CD14-positive monocyte (primary cell): Measurements from ENCODE around the gene SLMAP. TPM values are rescaled to one million over a fixed set of nuclear protein-coding genes. Genes with fewer than 3 reads are reported as not detected.

Experiments used
- DNase-seq, 3 donors: peaks; one replicate each; pipeline ENCODE4 v3.0.0-alpha.2; 2011 to 2022
- H2AFZ ChIP-seq: 2 replicates; pipeline ENCODE4 v1.6.0; 2012; ENCODE audit warnings: mild to moderate bottlenecking, low read depth, low read length, inconsistent platforms; ENCODE audit not compliant: insufficient read depth, poor library complexity, severe bottlenecking
- H3K27ac ChIP-seq, 2 donors: 1 replicate in 1 of 2; 2 replicates in 1 of 2; pipeline ENCODE4 v1.5.1; 2012 to 2013; ENCODE audit warnings: low read length in 2 of 2, control low read depth in 1 of 2, inconsistent platforms in 1 of 2, low read depth in 1 of 2, mild to moderate bottlenecking in 1 of 2
- H3K27me3 ChIP-seq, 2 donors: one replicate each; pipeline versions ENCODE4 v1.6.0 to v1.6.1; 2011 to 2013; ENCODE audit warnings: low read length in 2 of 2; ENCODE audit not compliant: control insufficient read depth in 2 of 2, insufficient read depth in 2 of 2
- H3K36me3 ChIP-seq, 2 donors: replicated peaks in 1 of 2; 1 replicate in 1 of 2; 2 replicates in 1 of 2; pipeline versions ENCODE4 v1.5.1 to v1.6.1; 2012 to 2013; ENCODE audit warnings: low read length in 2 of 2, control low read depth in 1 of 2, inconsistent platforms in 1 of 2, mild to moderate bottlenecking in 1 of 2; ENCODE audit not compliant: insufficient read depth in 2 of 2, control insufficient read depth in 1 of 2
- H3K4me1 ChIP-seq, 2 donors: 1 replicate in 1 of 2; 2 replicates in 1 of 2; pipeline versions ENCODE4 v1.5.1 to v1.6.1; 2012 to 2013; ENCODE audit warnings: low read length in 2 of 2, control low read depth in 1 of 2, inconsistent platforms in 1 of 2, mild to moderate bottlenecking in 1 of 2, moderate library complexity in 1 of 2; ENCODE audit not compliant: insufficient read depth in 2 of 2, control insufficient read depth in 1 of 2
- H3K4me2 ChIP-seq: replicated peaks from 2 replicates; pipeline ENCODE3; 2012; ENCODE audit warnings: low read length, moderate library complexity, mild to moderate bottlenecking; ENCODE audit not compliant: poor library complexity, severe bottlenecking; ENCODE audit errors: extremely low read depth
- H3K4me3 ChIP-seq, 3 experiments: fragments of 200-600 bp in 1 of 3; sonication (generic) in 1 of 3; replicated peaks in 1 of 3; 1 replicate in 2 of 3; 2 replicates in 1 of 3; pipeline ENCODE4 v1.5.1; 2011 to 2013; ENCODE audit warnings: low read length in 3 of 3, mild to moderate bottlenecking in 3 of 3, control low read depth in 2 of 3, low read depth in 2 of 3, inconsistent platforms in 1 of 3, moderate library complexity in 1 of 3
- H3K79me2 ChIP-seq: 2 replicates; pipeline ENCODE4 v1.6.0; 2012; ENCODE audit warnings: mild to moderate bottlenecking, control low read depth, inconsistent platforms, low read length, moderate library complexity; ENCODE audit not compliant: insufficient read depth
- H3K9ac ChIP-seq: 2 replicates; pipeline ENCODE4 v1.6.0; 2017; ENCODE audit warnings: low read length, mild to moderate bottlenecking; ENCODE audit not compliant: insufficient read depth, poor library complexity, severe bottlenecking
- H3K9me3 ChIP-seq, 2 donors: replicated peaks in 1 of 2; 1 replicate in 1 of 2; 2 replicates in 1 of 2; pipeline versions ENCODE4 v1.5.1 to v1.6.1; 2012 to 2013; ENCODE audit warnings: low read length in 2 of 2, control low read depth in 1 of 2; ENCODE audit not compliant: control insufficient read depth in 1 of 2, insufficient read depth in 1 of 2
- H4K20me1 ChIP-seq: 2 replicates; pipeline ENCODE4 v1.6.0; 2012; ENCODE audit warnings: mild to moderate bottlenecking, low read length, control low read depth, moderate library complexity; ENCODE audit not compliant: insufficient read depth
- H3K27ac Mint-ChIP-seq, 7 donors: one replicate each; pipeline ENCODE4 v1.8.0; 2020; ENCODE audit warnings: mild to moderate bottlenecking in 7 of 7, mixed read lengths in 7 of 7, moderate library complexity in 6 of 7, inconsistent platforms in 2 of 7
- H3K27me3 Mint-ChIP-seq, 3 donors: one replicate each; pipeline ENCODE4 v1.8.0; 2021 to 2022; ENCODE audit warnings: low read depth in 3 of 3, mild to moderate bottlenecking in 3 of 3, mixed read lengths in 3 of 3, moderate library complexity in 3 of 3, inconsistent platforms in 1 of 3
- H3K36me3 Mint-ChIP-seq, 2 donors: one replicate each; pipeline ENCODE4 v1.8.0; 2020; ENCODE audit warnings: mixed read lengths in 2 of 2, inconsistent platforms in 1 of 2, mild to moderate bottlenecking in 1 of 2
- H3K4me1 Mint-ChIP-seq: one replicate; pipeline ENCODE4 v1.8.0; 2020; ENCODE audit warnings: mild to moderate bottlenecking, mixed read lengths
- H3K4me3 Mint-ChIP-seq, 2 donors: one replicate each; pipeline ENCODE4 v1.8.0; 2020; ENCODE audit warnings: mild to moderate bottlenecking in 2 of 2, mixed read lengths in 2 of 2, moderate library complexity in 1 of 2
- H3K9me3 Mint-ChIP-seq, 7 donors: one replicate each; pipeline ENCODE4 v1.8.0; 2020 to 2022; ENCODE audit warnings: mixed read lengths in 7 of 7, mild to moderate bottlenecking in 6 of 7, moderate library complexity in 6 of 7, inconsistent platforms in 2 of 7
- CTCF ChIP-seq: fragments of 200-600 bp; IDR thresholded peaks from one replicate; pipeline ENCODE4 v1.8.0; 2022; ENCODE audit warnings: antibody characterized with exemption, mild to moderate bottlenecking
- WGBS: methylation state at CpG from one replicate; pipeline ENCODE4 v1.1.5; 2013; ENCODE audit warnings: missing lambda C conversion rate; ENCODE audit not compliant: insufficient coverage; 5-methylcytosine and 5-hydroxymethylcytosine counted together
- intact Hi-C, 2 donors: fragments of 100-400 bp; cut with micrococcal nuclease; formaldehyde crosslinking; loops; one replicate each; pipeline versions ENCODE4 v1.15.0 to v1.15.1; 2023
- polyA plus RNA-seq, 3 donors: library from polyadenylated mRNA; depleted of rRNA in 1 of 3; unstranded in 2 of 3; stranded (reverse) in 1 of 3; fragments of 300-500 nt in 2 of 3; fragments of >200 nt in 1 of 3; fragmentation: Illumina TruSeq in 2 of 3; gene quantifications; 1 replicate in 2 of 3; 2 replicates in 1 of 3; pipeline ENCODE4 v1.2.3, GENCODE V29; 2012 to 2021

The SLMAP gene
- polyA plus RNA-seq, 3 donors, result 12.3 to 17.6 (median 16.1) TPM

GRCh38 chr3:57815036-57815435 is 58.9 kb downstream of the SLMAP start:
- Mint-ChIP-seq H3K27ac (no peak overlapping the region), H3K9me3 (peaks cover 0 to 6% (median 2%) of the 10 kb centered on the region in 7 donors), H3K4me3 (no peak overlapping the region), H3K27me3 (peaks cover 0 to 1% (median 0%) of the 10 kb centered on the region in 3 donors), H3K36me3 (peaks cover 6 to 9% of the 10 kb centered on the region in 2 donors), H3K4me1 (peaks cover 17% of the 10 kb centered on the region)
- Histone ChIP-seq H3K27ac (peak overlapping the region in 1 of 2 donors; percentile 32), H3K9ac (no peak overlapping the region), H3K36me3 (peaks cover 0 to 2% of the 10 kb centered on the region in 2 donors), H3K9me3 (peaks cover 0 to 4% of the 10 kb centered on the region in 2 donors), H4K20me1 (peaks cover 69% of the 10 kb centered on the region), H2AFZ (no peak overlapping the region), H3K27me3 (no peaks in the 10 kb centered on the region), H3K4me2 (no peak overlapping the region), H3K79me2 (peaks cover 83% of the 10 kb centered on the region), H3K4me3 (no peak overlapping the region), H3K4me1 (peaks cover 3 to 16% of the 10 kb centered on the region in 2 donors)
- TF ChIP-seq CTCF, result no peak
- DNase-seq, result no peak
- 83% methylated on average over 1 of the region's 6 CpGs for WGBS
- intact Hi-C loops, result no loop called here

GRCh38 chr3:57816471-57817095 is 60.5 kb downstream of the SLMAP start:
- H4K20me1 ChIP-seq, result peaks cover 68% of the 10 kb centered on the region
- no peak overlapping the region for H3K9ac ChIP-seq
- no peaks in the 10 kb centered on the region for H3K27me3 Mint-ChIP-seq
- peaks cover 0 to 4% of the 10 kb centered on the region in 2 donors for H3K9me3 ChIP-seq
- H3K27me3 ChIP-seq, result no peaks in the 10 kb centered on the region
- H2AFZ ChIP-seq, result no peak overlapping the region
- H3K27ac Mint-ChIP-seq, result peak overlapping the region; percentile 15 to 81 (median 60)
- peaks cover 6 to 7% of the 10 kb centered on the region in 2 donors for H3K36me3 Mint-ChIP-seq
- H3K4me2 ChIP-seq, result no peak overlapping the region
- H3K4me1 Mint-ChIP-seq, result peaks cover 17% of the 10 kb centered on the region
- TF ChIP-seq CTCF, result no peak
- no peak overlapping the region for H3K4me3 ChIP-seq
- peaks cover 3 to 16% of the 10 kb centered on the region in 2 donors for H3K4me1 ChIP-seq
- H3K9me3 Mint-ChIP-seq, result peaks cover 0 to 6% (median 2%) of the 10 kb centered on the region in 7 donors
- H3K36me3 ChIP-seq, result no peaks in the 10 kb centered on the region
- intact Hi-C loops, result no loop called here
- peak in 2 of 3 donors; percentile 10 to 11 for DNase-seq
- H3K27ac ChIP-seq, result peak overlapping the region in 1 of 2 donors; percentile 41
- peaks cover 79% of the 10 kb centered on the region for H3K79me2 ChIP-seq
- H3K4me3 Mint-ChIP-seq, result no peak overlapping the region
